Measurements from ENCODE around the gene ZRANB3. TPM values are rescaled to one million over a fixed set of nuclear protein-coding genes. Genes with fewer than 3 reads are reported as not detected.

Gene ZRANB3
- total and polyA plus RNA-seq, 10 of the 15 experiments (the other 5 are each of a cell fraction or from before 2014, with no cell fraction given): 5.6 to 11.4 (median 9.9) TPM

- H3K4me1 ChIP-seq (ENCODE audit: control insufficient read depth, insufficient read depth, low read length): no peaks in the 10 kb centered on the region
- no peak overlapping the region for H3K27ac ChIP-seq (ENCODE audit: control insufficient read depth, insufficient read depth)
- no peaks in the 10 kb centered on the region for H3K79me2 ChIP-seq (ENCODE audit: control insufficient read depth, insufficient read depth, low read length)
- in situ Hi-C loops (cut with MboI) (no loop called here), intact Hi-C loops (cut with micrococcal nuclease; ENCODE audit: unreplicated experiment) (no loop called here)
- H3K9ac ChIP-seq (ENCODE audit: control insufficient read depth, insufficient read depth, low read length): no peak overlapping the region
- RAD21 ChIA-PET (ENCODE audit: unreplicated experiment): no interaction called here
- SMC1A ChIA-PET (ENCODE audit: uncharacterized antibody, unreplicated experiment): no interaction called here
- H3K27me3 ChIP-seq (replicated peaks in 1 of 2; ENCODE audit: control insufficient read depth in 2 of 2, insufficient read depth in 2 of 2, low read length in 1 of 2): no peaks in the 10 kb centered on the region
- WGBS (ENCODE audit: insufficient coverage, insufficient replicate concordance, low lambda C conversion rate, missing lambda C conversion rate): 100% methylated on average over 1 of the region's 1 CpG
- DNase-seq (ENCODE audit: low read depth, low spot score) (no peak), ATAC-seq (no peak), FAIRE-seq (no peak)
- TF ChIP-seq REST (IDR thresholded peaks at IDR 0.05; ENCODE audit: low read depth, low read length) (no peak), IRF4 (IDR thresholded peaks at IDR 0.05; ENCODE audit: low read depth, low read length) (no peak)
- CTCF ChIA-PET: no interaction called here
- no TSS peak for BruUV-seq (replicated peaks)
- no peaks in the 10 kb centered on the region for H3K36me3 ChIP-seq (ENCODE audit: control insufficient read depth in 2 of 2, insufficient read depth in 2 of 2, low read length in 1 of 2)
- H3K4me3 ChIP-seq: no peak overlapping the region
- POLR2A ChIA-PET: no interaction called here
- peaks cover 7% of the 10 kb centered on the region for H3K9me3 ChIP-seq (replicated peaks; ENCODE audit: control insufficient read depth, insufficient read depth, low read length)
- no peak overlapping the region for H3K4me2 ChIP-seq (ENCODE audit: control insufficient read depth, insufficient read depth)
- H2AFZ ChIP-seq (ENCODE audit: control insufficient read depth, low read depth, low read length): no peak overlapping the region
- H4K20me1 ChIP-seq (ENCODE audit: control insufficient read depth, insufficient read depth): no peaks in the 10 kb centered on the region
Observed at GRCh38 chr2:135494503-135494902, 36.5 kb downstream of the ZRANB3 start.

- Histone ChIP-seq H4K20me1 (ENCODE audit: control insufficient read depth, insufficient read depth) (no peaks in the 10 kb centered on the region), H3K27me3 (replicated peaks in 1 of 2; ENCODE audit: control insufficient read depth in 2 of 2, insufficient read depth in 2 of 2, low read length in 1 of 2) (no peaks in the 10 kb centered on the region), H3K4me3 (no peak overlapping the region), H3K9me3 (replicated peaks; ENCODE audit: control insufficient read depth, insufficient read depth, low read length) (peaks cover 3% of the 10 kb centered on the region), H3K4me1 (ENCODE audit: control insufficient read depth, insufficient read depth, low read length) (no peaks in the 10 kb centered on the region), H3K4me2 (ENCODE audit: control insufficient read depth, insufficient read depth) (no peak overlapping the region), H3K36me3 (ENCODE audit: control insufficient read depth in 2 of 2, insufficient read depth in 2 of 2, low read length in 1 of 2) (no peaks in the 10 kb centered on the region), H3K9ac (ENCODE audit: control insufficient read depth, insufficient read depth, low read length) (no peak overlapping the region), H3K27ac (ENCODE audit: control insufficient read depth, insufficient read depth) (no peak overlapping the region), H3K79me2 (ENCODE audit: control insufficient read depth, insufficient read depth, low read length) (no peaks in the 10 kb centered on the region), H2AFZ (ENCODE audit: control insufficient read depth, low read depth, low read length) (no peak overlapping the region)
- ChIA-PET SMC1A (ENCODE audit: uncharacterized antibody, unreplicated experiment) (no interaction called here), RAD21 (ENCODE audit: unreplicated experiment) (no interaction called here), CTCF (interaction anchor here (1.4 kb wide), 1 partner anchor 220 kb away, joined by 3 read pairs; no protein-coding TSS in a partner anchor), POLR2A (no interaction called here)
- intact Hi-C loops (cut with micrococcal nuclease; ENCODE audit: unreplicated experiment) (no loop called here), in situ Hi-C loops (cut with MboI) (no loop called here)
- DNase-seq (ENCODE audit: low read depth, low spot score) (no peak), FAIRE-seq (no peak), ATAC-seq (no peak)
- BruUV-seq (replicated peaks): no TSS peak
- WGBS (ENCODE audit: insufficient coverage, insufficient replicate concordance, low lambda C conversion rate, missing lambda C conversion rate): 100% methylated on average over 1 of the region's 1 CpG
- TF ChIP-seq SP1 (IDR thresholded peaks at IDR 0.05; ENCODE audit: low read depth, low read length): no peak
- TF ChIP-seq POLR2AphosphoS2 (IDR thresholded peaks at IDR 0.05; ENCODE audit: low read depth, low read length): no peak
- TF ChIP-seq LARP7 (IDR thresholded peaks at IDR 0.05): no peak
- TF ChIP-seq EZH2 (IDR thresholded peaks at IDR 0.05; ENCODE audit: borderline replicate concordance, control insufficient read depth, low read depth, low read length): no peak
- TF ChIP-seq RBBP5 (conservative IDR thresholded peaks at IDR 0.05): no peak
- TF ChIP-seq CHD4 (IDR thresholded peaks at IDR 0.05): no peak
- no peak for TF ChIP-seq NKRF (conservative IDR thresholded peaks at IDR 0.05)
- TF ChIP-seq REST (IDR thresholded peaks at IDR 0.05; ENCODE audit: low read depth, low read length): no peak
Observed at GRCh38 chr2:135490376-135490775, 40.6 kb downstream of the ZRANB3 start.

All from GM12878 (cell line).